Hepatocyte (in vitro differentiated cells): ENCODE measurements around the gene STAB2.

ENCODE experiments used
- EZH2 ChIP-seq: fragments of 200-600 bp; sonication (generic); IDR thresholded peaks from 2 replicates; pipeline ENCODE4 v1.6.1; 2016; ENCODE audit warnings: antibody characterized with exemption, mild to moderate bottlenecking, borderline replicate concordance
- EZH2phosphoT487 ChIP-seq: fragments of 200-600 bp; sonication (generic); IDR thresholded peaks from one replicate; pipeline ENCODE4 v1.6.1; 2018; ENCODE audit warnings: antibody characterized with exemption, mild to moderate bottlenecking, low read depth, moderate library complexity; ENCODE audit not compliant: unreplicated experiment, severe bottlenecking
- TF ChIP-seq, protein P1 (sequence below): fragments of 200-600 bp; sonication (generic); IDR thresholded peaks from 2 replicates; pipeline ENCODE4 v1.5.1; 2016; ENCODE audit warnings: antibody characterized with exemption, mild to moderate bottlenecking; ENCODE audit not compliant: poor library complexity

DNA sequence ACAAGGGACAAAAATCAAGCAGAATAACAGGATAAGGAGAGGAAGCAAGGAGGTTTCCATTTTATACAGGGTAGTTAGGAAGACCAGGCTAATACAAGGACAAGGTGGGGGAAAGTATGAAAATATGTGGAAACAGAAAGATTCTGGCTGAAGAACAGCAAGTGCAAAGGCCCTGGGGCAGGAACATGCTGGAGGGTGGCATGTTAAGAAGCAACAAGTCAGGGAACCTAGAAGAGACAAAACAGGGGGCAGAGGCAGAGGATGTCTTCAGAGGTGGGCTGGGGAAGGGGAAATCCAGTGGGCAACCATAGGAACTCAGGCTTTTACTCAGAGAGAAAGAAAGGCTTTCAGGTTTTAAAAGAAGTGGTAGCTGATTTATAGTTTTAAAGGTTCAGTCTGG, 199.1 kb downstream of the STAB2 start:
- TF ChIP-seq, protein P1, sequence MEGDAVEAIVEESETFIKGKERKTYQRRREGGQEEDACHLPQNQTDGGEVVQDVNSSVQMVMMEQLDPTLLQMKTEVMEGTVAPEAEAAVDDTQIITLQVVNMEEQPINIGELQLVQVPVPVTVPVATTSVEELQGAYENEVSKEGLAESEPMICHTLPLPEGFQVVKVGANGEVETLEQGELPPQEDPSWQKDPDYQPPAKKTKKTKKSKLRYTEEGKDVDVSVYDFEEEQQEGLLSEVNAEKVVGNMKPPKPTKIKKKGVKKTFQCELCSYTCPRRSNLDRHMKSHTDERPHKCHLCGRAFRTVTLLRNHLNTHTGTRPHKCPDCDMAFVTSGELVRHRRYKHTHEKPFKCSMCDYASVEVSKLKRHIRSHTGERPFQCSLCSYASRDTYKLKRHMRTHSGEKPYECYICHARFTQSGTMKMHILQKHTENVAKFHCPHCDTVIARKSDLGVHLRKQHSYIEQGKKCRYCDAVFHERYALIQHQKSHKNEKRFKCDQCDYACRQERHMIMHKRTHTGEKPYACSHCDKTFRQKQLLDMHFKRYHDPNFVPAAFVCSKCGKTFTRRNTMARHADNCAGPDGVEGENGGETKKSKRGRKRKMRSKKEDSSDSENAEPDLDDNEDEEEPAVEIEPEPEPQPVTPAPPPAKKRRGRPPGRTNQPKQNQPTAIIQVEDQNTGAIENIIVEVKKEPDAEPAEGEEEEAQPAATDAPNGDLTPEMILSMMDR = no peak
- TF ChIP-seq EZH2phosphoT487 (no peak), EZH2 (no peak)
